HG02840 (cell line): ENCODE measurements around the gene UST.
"Not testable (repeated sequence)": the region's sequence is repeated elsewhere in the genome, so short reads cannot be mapped to it uniquely, and the experiment has no call there.

ENCODE experiments used
- ATAC-seq: cut with Tn5 transposase; IDR thresholded peaks from one replicate; pipeline ENCODE4 v1.9.1; 2021; ENCODE audit warnings: mild to moderate bottlenecking, moderate library complexity, moderate number of reproducible peaks; ENCODE audit not compliant: unreplicated experiment, low FRiP score

UST gene

GRCh38 chr6:148990403-148990802 is 243.6 kb downstream of the UST start:
- no peak for ATAC-seq

DNA sequence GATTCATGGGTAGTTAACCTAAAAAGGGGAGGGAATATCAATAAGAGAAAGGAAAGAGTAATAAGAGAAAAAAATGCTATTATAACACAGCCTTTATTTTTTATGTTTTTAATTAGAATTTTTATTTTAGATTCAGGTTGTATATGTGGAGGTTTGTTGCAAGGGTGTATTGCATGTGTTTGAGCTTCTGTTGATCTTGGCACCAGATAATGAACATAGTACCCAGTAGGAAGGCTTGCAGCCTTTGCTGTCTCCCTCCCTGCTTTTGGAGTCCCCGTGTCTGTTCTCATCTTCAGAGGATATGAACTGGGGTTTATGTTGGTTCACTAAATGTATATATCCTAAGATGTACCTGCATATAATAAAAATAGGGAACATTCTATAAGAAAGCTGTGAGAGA is 250.0 kb downstream of the UST start:
- ATAC-seq, result no peak

DNA sequence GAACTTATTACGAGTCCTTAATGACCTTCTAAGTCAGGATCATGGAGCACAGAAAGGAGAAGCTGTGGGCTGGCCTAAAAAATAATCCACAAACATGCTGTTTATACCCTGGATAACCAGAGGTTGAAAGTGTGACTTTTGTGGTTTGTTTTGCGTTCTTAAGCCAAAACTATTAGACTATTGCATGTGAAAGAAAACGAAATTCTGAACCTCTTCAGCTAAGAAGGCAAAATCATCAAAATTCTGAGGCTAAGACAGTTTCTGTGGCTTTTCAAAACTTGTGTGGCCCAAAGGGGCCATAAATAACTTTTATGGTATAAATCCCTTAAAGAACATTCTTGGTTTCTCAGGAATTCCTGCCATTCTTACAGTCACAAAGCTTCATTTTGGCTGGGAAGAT is 251.0 kb downstream of the UST start:
- no peak for ATAC-seq

GRCh38 chr6:148998704-148999103 is 251.9 kb downstream of the UST start:
- ATAC-seq, result no peak

- no peak for ATAC-seq
These were observed 252.7 kb downstream of the UST start for GRCh38 chr6:148999501-148999900.

DNA sequence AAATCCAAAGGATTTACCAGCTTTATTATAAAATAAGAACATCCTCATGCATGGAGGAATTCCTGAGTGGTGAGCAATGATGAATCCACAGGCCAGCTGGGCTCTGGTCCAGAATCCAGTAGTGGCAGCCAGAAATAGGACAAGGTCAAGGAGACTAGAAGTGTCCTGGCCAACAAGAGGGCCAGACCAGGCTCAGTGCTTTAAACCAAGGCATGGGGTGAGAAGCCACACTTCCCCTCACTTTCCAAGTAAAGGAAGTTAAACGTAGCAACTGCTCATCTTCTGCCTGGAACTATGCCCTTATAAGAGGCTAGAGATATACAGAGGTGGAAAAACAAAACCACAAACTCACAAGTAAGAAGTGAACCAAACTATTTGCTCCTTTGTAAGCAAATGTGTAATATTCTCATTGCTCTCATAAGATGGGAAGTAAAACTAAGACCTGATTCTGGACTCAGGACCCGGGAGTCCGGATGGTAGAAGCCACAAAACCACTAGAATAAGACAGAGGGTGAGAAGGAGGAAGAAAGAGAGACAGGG is 253.2 kb downstream of the UST start:
- no peak for ATAC-seq

DNA sequence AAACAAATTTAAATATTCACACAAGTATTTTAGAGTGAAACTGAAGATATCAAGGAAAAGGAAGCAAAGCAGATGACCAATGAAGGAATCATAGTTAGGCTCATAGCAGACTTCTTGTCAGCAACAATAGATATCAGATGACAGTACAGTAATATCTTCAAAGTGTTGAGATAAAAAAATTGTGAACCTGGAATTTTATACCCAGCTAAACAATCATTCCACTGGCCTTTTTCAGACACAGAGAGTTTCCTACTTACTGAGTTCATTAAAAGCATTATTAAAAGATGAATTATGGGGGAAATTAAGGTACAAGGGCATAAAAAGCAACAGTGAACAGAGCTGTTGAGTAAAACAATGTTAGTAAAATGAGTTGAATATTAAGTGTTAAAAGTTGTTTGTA is 254.6 kb downstream of the UST start:
- ATAC-seq, result no peak

GRCh38 chr6:149003560-149003959 is 256.7 kb downstream of the UST start:
- no peak for ATAC-seq

DNA sequence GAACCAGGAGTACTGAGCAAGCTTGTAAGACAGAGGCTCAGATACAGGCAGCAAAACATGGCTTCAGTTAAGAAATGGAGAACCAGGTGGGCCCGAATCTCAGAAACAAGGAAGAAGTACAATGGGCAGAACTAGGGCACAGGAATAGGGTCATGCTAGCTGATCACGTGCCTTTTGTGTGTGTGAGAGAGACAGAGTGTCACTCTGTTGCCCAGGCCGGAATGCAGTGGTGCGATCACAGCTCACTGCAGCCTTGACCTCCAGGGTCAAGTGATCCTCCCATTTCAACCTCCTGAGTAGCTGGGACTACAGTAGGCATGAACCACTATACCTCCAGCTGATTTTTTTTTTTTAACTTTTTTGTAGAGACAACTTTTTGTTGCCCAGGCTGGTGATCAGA is 257.8 kb downstream of the UST start:
- no peak for ATAC-seq

- ATAC-seq, result not testable (repeated sequence)
These were observed 259.4 kb downstream of the UST start for GRCh38 chr6:149006236-149006635.

- no peak for ATAC-seq
These were observed 259.8 kb downstream of the UST start for GRCh38 chr6:149006671-149007070.

GRCh38 chr6:149007846-149008245 is 261.0 kb downstream of the UST start:
- no peak for ATAC-seq

DNA sequence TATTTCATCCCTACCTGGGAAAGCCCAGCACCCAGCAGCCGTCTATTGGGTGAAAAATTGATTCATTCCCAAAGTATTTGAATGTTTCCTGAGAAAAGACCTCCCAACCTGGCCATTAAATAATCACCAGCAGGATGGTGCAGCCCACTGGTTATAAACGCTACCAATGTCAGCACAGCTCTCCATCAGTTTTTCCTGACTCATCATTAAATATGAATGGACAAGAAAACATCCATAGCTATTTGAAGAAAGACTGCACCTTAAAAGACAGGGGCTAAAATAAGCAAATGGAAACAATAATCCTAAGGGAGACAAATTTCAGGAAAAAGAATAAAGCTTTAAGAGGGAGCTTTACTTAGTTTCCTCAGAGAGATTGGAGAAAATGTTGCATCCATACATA is 261.9 kb downstream of the UST start:
- ATAC-seq, result no peak

DNA sequence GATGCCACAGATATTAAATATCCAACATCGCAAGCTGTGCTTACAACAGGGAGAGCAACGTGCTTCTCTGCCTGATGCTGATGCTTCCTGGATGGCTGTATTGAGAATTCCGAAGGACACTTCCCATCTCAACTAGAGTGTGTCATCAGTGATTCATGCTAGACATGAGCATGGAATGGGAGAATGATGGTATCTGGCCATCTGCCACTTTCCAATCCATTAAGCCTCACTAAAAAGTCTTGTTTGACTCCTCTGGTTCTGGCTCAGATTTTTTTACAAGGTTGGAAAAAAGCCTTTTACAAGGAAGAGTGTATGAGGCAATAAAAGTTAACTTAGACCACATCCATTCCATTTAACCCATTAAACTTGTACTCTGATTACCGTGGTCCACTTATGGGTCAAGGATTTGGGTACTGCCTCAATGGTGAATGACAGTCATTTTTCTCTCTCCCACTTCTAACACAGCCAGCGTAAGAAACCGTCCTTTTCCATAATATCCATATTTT is 265.3 kb downstream of the UST start:
- ATAC-seq, result no peak

DNA sequence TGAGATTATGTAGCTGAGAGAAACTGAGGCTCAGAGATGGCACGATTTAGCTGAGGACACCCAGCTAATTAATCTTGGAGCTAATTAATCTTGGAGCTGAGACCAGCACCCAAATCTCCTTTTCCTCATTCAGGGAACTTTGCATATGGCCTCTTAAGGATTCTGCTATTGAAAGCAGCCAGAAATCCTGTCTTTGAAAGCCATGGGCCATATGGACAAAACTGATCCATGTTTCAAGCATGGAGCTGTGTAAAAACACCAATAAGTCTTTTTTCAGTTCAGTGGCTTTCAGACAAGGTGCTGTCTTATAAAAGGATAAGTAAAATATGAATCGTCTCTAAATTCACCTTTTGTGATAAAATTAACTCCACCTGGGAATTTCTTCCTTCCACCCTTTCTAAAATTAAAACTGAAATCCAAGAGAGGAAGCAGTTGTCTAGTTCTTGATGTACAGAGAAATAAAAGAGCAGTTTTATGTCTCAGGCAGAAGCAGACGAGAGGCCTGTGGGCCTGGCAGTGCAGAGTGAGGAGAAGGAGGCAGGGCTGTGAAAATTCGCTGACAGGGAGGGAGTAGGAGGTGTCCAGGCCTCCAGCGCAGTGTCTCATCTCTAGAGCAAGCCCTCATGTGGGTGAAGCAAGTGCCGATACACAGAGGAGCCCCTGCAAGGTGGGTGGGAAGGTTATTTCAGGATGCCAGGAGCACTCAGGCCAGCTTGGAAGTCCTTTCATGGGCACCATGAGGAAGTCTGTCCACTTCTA is 266.9 kb downstream of the UST start:
- ATAC-seq, result no peak

DNA sequence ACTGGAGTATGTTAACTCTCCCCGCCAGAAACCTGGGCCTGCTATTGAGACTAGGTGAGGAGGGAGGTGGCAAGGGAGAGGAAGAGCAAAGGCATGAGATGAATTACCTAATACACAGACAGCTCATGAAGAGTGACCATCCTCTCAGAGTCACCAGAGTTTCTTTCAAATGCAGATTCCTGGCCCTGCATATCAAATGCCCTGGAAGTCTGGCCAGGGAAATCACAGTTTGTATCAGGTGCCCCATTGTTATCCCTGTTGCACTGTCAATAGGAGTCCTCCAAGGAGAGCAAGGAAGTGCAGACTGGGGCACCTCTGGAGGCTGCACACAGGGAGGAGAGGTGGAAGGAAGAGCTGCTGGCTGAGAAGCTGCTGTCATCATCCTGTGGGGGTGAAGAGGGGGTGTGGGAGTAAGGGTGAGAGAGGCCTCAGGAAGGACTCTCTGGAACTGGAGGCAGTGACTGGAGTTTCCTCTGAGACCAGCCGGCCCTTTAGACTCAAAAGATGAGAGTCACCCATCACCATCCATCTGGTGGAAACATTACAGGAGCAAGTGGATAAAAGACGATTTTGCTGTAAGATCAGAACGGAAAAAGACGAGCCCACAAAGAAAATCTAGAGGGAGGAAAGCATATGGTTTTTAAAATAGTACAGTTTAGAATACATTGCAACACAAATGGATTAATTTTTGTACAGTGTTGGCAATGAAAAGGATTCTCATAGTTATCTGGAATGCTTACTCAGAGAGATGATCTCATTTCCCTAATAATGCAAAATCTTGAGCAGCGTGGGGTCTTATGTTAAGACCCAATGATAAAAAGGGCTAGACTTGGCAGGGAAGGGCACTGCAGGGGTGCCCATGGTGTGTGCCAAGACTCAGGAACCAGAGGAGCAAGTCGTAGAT is 268.1 kb downstream of the UST start:
- ATAC-seq, result no peak

GRCh38 chr6:149015535-149016525 is 269.0 kb downstream of the UST start:
- ATAC-seq, result no peak

GRCh38 chr6:149016716-149017115 is 269.9 kb downstream of the UST start:
- no peak for ATAC-seq

GRCh38 chr6:149020319-149020718 is 273.5 kb downstream of the UST start:
- no peak for ATAC-seq

DNA sequence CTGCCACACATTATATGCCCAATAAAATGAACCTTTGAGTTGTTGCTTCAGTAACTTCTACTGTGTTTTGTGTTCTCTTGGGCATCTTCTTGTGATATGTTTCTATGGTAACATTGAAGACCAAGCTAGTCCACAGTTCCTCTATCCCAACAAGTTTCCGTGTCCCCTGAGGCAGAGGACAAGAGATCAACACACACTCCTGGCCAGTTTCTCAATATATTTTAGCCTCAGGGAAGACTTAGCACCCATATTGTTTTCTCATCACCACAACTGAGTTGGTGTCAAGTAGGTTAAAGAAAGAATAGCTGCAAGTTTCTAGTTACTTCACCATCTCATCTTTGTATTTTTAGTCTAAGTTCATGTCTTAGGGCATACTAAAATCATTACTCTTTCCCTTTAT is 277.5 kb downstream of the UST start:
- no peak for ATAC-seq
